HG03354 (cell line): Measurements from ENCODE around the gene MGMT.
"Not testable (repeated sequence)": the region's sequence is repeated elsewhere in the genome, so short reads cannot be mapped to it uniquely, and the experiment has no call there.

ENCODE experiments used
- ATAC-seq: cut with Tn5 transposase; IDR thresholded peaks from one replicate; pipeline ENCODE4 v1.9.1; 2021; ENCODE audit warnings: mild to moderate bottlenecking; ENCODE audit not compliant: unreplicated experiment, poor library complexity, severe bottlenecking

The MGMT gene

GRCh38 chr10:129466703-129467358, at the start of gene MGMT:
Gene MGMT, plus strand, starts transcription at chr10:129467241.
- ATAC-seq: peak; percentile 90

DNA sequence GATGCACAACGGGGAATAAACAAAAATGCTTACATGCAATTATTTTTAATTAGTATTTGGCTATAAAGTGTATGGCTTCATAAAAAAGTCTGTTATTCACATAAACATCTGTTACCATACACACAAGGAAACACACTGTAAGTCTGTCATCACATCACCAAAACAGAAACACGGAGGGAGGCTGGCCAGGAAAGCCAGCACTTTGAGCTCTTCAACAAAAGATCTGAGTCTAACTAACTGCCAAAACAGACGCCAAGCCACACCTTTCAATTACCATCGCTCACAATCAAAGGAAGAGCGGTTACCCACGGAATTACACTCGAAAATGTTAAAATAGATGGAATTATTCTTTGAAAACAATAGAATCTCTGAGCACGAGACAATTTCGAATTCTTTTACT, 49.2 kb upstream of the MGMT start:
- ATAC-seq: no peak

DNA sequence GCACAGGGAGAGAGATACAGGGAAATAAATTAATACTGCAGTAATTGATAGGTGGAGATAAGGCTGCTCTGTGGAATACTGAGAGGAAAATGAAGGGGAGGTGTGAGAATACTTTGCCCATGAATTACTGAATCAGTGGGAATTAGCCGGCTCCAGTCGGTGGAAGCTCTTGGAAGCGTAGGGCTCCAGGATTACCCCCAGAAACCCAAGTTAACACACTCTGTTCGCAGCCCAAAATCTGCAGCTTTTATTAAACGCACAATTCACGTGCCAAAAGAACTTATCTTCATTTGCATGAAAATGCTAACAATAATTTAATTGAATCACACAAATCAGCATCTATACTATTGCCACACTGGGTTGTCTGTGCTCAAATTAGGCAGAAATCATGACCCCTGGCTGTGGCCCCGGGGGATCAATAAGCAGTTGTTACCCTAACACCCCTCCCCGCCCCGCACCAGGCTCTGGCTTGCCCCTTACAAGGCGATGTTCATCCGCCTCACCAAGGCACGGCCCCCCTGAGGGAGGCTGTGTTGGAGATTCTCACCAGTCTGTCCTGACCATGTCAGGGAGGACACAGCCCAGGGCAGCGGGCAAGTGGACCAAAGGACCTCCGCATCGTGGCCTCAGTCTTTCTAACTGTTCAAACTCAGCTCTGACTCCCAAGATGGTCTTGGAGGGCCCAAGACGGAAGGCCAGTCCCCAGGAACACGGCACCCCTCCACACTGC, 48.4 kb upstream of the MGMT start:
- ATAC-seq: no peak

DNA sequence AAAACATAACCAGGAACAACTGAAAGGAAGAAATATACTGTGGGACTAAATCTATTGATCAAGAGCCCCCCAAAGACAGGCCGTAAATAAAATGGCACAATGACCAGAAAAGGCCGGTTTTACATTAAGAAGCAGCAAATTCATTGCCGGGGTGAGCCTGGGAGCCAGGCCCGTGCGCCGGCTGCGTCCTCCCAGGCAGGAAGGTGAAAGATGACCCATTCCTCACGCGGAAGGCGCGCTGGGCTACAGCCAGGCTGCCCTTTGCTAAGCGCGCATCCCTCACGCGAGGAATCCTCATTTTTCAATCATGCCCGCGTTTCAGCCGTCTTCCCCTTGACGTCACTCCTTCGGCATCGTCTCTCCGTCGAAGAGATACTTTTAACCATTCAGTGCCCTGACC, 47.6 kb upstream of the MGMT start:
- no peak for ATAC-seq

DNA sequence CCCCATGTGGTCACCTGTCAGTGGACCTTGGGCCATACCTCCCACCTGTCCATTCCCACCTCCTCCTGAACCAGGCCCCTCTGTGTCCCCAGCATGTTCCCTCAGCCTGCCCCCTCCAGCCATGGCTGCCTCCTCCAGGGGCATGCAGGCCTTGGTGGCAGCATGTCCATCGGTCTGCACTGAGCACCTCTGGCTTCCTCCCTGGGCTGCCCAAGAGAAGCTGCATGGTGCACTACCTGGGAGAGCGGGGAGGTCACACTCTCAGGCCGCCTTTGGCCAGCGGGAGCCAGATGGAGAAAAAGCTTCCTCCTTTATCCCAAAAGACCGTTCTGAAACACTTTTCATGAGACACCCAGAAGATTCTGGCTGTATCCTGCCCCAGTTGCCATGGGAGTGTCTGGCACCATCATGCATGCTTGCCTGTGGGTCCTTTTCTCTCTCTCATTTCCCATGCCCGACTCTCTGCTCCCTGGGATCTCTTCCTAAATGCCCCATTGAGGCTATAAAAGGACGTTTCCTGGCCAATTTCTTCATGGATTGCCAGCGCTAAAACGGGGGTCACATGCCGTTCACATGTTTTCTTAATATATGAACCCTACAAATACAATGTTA, 45.5 kb upstream of the MGMT start:
- no peak for ATAC-seq

DNA sequence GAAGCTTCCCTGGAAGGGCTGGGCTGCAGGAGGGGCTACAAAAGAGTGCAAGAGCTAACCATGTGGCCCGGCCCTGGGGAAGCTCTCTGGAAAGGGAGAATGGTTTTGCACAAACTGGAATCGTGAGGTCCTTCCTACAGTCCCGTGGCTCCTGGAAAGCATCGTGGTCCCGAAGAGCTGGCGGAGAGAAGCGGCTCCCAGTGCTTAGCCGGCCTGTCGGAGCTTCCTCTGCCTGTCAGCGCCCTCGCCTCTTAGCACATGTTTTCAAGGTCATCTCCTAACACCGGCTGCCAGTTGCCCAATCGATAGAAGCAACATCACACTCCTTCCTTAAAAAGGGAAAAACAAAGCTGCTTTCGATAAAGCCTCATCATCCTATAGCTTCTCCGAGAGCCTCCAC, 42.1 kb upstream of the MGMT start:
- no peak for ATAC-seq

- ATAC-seq: no peak
These were observed 40.4 kb upstream of the MGMT start for GRCh38 chr10:129426606-129427005.

DNA sequence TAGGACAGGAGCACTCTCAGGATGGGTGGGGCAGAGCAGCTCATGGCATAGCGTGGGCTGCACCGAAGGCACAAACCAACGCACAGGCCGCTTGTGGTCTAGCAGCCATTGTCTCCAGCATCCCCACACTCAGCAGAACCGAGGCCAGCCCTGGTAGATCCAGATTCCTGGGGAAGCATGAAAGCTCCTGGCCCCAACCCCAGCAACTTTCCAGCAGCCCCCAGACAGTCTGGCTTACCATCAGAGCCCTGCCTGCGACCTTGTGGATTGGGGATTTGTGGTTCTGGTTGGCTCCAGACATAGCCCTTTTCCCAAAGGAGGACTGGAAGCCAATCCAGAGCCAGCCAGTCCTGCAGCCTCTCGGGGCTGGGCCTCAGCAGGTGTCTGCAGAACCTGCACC, 33.8 kb upstream of the MGMT start:
- no peak for ATAC-seq

DNA sequence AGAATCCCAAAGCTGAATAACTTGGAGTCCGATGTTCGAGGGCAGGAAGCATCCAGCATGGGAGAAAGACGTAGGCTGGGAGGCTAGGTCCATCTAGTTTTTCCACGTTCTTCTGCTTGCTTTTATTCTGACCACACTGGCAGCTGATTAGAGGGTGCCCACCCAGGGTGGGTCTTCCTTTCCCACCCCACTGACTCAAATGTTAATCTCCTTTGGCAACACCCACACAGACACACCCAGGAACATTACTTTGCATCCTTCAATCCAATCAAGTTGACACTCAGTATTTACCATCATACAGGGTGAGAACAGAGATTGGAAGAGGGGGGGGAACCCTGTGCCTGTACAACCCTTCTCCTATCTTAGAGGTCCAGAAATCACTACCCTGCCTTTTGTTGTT, 31.3 kb upstream of the MGMT start:
- ATAC-seq: not testable (repeated sequence)

DNA sequence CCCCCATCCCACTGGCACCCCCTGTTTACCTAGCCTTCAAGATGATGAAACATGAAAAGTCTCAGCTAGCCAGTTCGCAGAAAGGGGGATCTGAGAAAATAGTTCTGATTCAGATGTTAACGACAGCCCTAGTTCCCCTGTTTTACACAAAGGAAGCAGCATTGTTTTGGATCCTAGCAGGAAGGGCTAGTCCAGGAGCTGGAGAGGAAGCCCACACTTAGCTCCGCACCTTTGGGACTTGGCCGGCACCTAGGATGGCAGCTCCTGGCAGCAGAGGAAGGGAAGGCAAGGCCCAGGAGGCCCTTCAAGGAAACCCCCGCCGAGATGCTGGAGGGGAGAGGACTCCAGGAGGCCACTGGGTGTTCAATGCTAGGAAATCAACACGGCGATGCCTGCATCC, 29.0 kb upstream of the MGMT start:
- ATAC-seq: no peak

GRCh38 chr10:129440247-129440646, 26.8 kb upstream of the MGMT start:
- ATAC-seq: no peak

GRCh38 chr10:129440722-129441316, 26.2 kb upstream of the MGMT start:
- no peak for ATAC-seq

DNA sequence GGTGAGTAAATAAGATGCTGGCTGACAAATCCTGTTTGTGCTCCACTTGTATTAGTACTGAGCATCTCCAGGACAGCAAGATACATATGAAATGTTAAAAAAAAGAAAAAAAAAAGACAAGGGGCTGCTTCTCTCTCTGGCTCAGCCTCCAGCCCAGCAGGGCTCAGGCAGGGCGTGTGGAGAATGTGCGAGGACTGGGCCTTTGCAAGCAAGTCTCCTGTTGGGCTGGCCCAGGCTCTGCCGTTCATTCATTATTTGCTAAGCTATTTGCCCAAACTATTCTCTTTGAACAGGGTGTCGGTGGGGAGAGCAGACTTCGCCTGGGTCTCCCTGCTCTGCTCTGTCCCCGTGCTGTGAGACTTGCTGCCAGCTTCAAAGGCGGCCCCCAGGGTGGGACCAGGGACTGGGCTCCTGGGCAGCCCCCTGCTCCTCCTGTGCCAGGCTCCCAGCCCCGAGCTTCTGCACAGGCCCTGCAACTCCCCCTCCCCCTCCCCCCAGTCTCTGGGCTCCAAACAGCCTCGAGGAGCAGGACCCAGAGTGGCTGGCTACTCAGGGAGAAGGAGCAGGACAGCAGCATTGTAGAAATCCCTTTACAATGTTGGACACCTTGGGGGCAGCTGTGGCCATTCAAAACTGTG, 25.6 kb upstream of the MGMT start:
- no peak for ATAC-seq

- ATAC-seq: no peak
These were observed 24.2 kb upstream of the MGMT start for GRCh38 chr10:129442866-129443265.

DNA sequence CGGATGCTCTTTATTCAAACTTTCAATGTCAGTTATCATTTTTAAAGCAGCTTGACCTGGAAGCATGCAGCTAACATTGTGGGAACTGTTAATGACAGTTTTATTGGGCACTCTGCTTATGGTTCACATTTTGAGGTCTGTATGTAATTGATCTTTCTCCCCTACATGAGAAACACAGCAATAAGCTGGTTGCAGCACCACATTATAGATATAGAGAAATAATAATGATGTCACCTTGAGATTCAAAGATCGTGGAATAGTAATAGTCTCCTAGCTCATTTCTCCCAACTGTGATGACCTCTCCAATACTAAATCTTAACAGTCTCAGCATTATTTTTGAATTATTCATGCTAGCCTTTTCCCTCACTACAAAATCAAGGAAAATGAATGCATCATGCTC, 22.7 kb upstream of the MGMT start:
- no peak for ATAC-seq

- ATAC-seq: no peak
These were observed 21.4 kb upstream of the MGMT start for GRCh38 chr10:129445436-129446182.

DNA sequence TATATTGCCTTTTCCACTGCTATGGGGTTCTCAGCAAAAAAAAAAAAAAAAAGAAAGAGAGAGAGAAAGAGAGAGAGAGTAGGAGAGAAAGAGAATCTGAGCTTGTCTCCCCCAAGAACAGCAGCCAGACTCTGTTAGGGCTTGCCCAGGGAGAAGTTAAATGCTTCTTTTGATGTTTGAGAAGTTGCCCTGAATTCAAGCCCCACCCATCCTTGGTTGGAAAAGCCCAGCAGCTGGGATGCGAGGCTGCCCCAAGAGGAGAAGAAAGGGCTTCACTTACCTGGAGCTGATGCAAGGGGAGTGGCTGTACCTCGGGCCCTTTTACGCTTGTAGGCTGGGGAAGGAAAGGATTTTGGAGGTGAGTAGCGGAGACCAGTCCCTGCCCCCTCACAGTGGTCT, 20.9 kb upstream of the MGMT start:
- ATAC-seq: no peak

DNA sequence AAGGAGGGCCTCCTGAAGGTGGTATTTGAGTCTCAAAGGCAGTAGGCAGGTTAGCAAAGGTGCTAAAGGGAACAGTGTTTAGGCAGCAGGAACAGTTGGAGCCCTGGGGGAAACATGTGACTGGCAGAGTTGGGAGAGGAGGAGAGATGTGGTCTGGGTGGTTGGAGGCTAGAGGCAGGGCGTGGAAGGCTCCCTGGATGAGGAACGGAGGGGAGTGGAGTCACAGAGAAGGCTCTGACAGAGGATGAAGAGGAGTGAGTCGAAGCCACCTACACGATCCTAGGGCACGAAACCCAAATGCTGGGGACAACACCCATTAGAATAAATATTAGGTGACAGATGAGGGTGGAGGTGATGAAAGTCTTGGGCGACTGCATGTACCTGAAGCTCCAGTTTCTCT, 19.6 kb upstream of the MGMT start:
- ATAC-seq: no peak

- no peak for ATAC-seq
These were observed 19.0 kb upstream of the MGMT start for GRCh38 chr10:129448086-129448485.

DNA sequence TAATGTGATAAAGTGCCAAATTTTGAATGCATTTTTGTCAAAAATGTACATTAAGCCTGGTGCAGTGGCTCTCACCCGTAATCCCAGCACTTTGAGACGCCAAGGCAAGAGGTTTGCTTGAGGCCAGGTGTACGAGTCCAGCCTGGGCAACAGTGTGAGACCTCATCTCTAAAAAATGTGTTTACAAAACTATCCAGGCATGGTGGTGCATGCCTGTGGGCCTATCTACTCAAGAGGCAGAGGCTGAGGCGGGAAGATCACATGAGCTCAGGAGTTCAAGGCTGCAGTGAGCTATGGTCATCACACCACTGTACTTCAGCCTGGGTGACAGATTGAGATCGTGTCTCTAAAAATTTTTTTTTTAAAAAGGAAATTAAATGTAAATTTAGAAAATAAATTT, 18.5 kb upstream of the MGMT start:
- ATAC-seq: no peak
